GM04503 (cell line): ENCODE data around the gene GPRC5D.

Experiments
- DNase-seq: peaks from one replicate; pipeline ENCODE4 v3.0.0-alpha.2; 2012; ENCODE audit warnings: low read depth

The GPRC5D gene

GRCh38 chr12:12952036-12952435 is at the start of gene GPRC5D:
TSS of gene GPRC5D (minus strand) at chr12:12952170. CDS start at chr12:12950384, 1,786 bp downstream.
- DNase-seq = no peak

GRCh38 chr12:13001775-13002040 is 49.7 kb upstream of the GPRC5D start:
- no peak for DNase-seq

GRCh38 chr12:13000925-13001774 is 49.2 kb upstream of the GPRC5D start:
- no peak for DNase-seq

- no peak for DNase-seq
Measured at GRCh38 chr12:13000616-13000924, 48.6 kb upstream of the GPRC5D start.

GRCh38 chr12:12999959-13000615 is 48.1 kb upstream of the GPRC5D start, which contains the start of gene HEBP1:
TSS of gene HEBP1 (minus strand) at chr12:13000265. CDS start at chr12:13000114, 151 bp downstream.
- no peak for DNase-seq

GRCh38 chr12:12999271-12999958 is 47.4 kb upstream of the GPRC5D start:
- no peak for DNase-seq

- DNase-seq = no peak
Measured at GRCh38 chr12:12998248-12998647, 46.3 kb upstream of the GPRC5D start.

GRCh38 chr12:12997734-12998133 is 45.8 kb upstream of the GPRC5D start:
- no peak for DNase-seq

- DNase-seq = no peak
Measured at GRCh38 chr12:12997156-12997555, 45.2 kb upstream of the GPRC5D start.

GRCh38 chr12:12996209-12996608 is 44.2 kb upstream of the GPRC5D start:
- no peak for DNase-seq

GRCh38 chr12:12995088-12995487 is 43.1 kb upstream of the GPRC5D start:
- DNase-seq = no peak

- DNase-seq = no peak
Measured at GRCh38 chr12:12993367-12993766, 41.4 kb upstream of the GPRC5D start.

GRCh38 chr12:12992418-12993130 is 40.6 kb upstream of the GPRC5D start:
- peak; percentile 55 for DNase-seq

- no peak for DNase-seq
Measured at GRCh38 chr12:12990700-12991468, 38.9 kb upstream of the GPRC5D start.

GRCh38 chr12:12987421-12987820 is 35.5 kb upstream of the GPRC5D start:
- DNase-seq = no peak

GRCh38 chr12:12986775-12987331 is 34.9 kb upstream of the GPRC5D start:
- no peak for DNase-seq

GRCh38 chr12:12985817-12986408 is 33.9 kb upstream of the GPRC5D start:
- no peak for DNase-seq

GRCh38 chr12:12984149-12984548 is 32.2 kb upstream of the GPRC5D start:
- DNase-seq = no peak

GRCh38 chr12:12983420-12984035 is 31.6 kb upstream of the GPRC5D start:
- DNase-seq = no peak

GRCh38 chr12:12982331-12982730 is 30.4 kb upstream of the GPRC5D start:
- DNase-seq = no peak
